Measurements from ENCODE around the gene USP7. TPM values are rescaled to one million over a fixed set of nuclear protein-coding genes. Genes with fewer than 3 reads are reported as not detected.

Gene USP7
- total and polyA plus RNA-seq, 2 donors from 2014 or later: 26.7 to 92.0 TPM

DNA sequence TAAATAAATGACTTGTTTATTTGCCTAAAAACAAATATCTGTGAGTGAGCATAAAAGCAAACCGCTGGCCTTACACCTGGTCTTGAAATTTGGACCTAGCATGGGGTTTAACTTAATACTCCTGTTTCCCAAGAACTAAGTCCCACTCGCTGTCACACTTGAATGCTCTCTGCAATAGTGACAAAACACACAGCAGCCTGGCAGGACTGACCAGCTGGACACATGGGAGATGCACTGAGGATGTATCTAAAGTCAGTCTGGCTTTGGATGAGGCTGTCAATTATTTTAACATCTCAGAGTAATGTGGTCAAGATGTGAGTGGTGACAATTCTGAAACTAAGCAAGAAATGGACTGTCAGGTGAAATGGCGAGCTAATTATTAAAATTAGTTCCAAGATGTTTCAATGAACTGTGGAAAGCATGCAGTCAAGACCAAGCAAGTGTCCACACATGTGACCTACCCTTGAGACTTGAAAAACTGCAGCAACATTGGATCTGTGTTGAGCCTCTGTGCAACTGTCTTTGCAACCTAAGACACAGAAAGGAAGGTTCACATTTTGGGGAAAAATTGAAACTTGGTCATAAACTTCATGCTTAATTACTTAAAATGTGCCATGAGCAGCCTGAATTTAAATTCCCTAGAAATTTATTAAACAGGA lies 64.9 kb downstream of the USP7 start:
- DNase-seq (peak in 1 of 5 donors; percentile 9), FAIRE-seq (no peak)
- no peaks in the 10 kb centered on the region for H3K4me1 ChIP-seq (ENCODE audit: control insufficient read depth in 2 of 3, insufficient read depth in 2 of 3, low read depth in 1 of 3, low read length in 3 of 3)
- H3K9ac ChIP-seq (ENCODE audit: low read length in 3 of 3): no peak overlapping the region
- H3K27ac ChIP-seq (ENCODE audit: low read depth in 2 of 2, low read length in 2 of 2): no peak overlapping the region
- no peaks in the 10 kb centered on the region for H3K27me3 ChIP-seq (ENCODE audit: control insufficient read depth, insufficient read depth, low read length)
- no peak overlapping the region for H3K4me3 ChIP-seq (ENCODE audit: low read length in 3 of 3)
- H3K9me3 ChIP-seq (ENCODE audit: control insufficient read depth in 2 of 3, insufficient read depth in 1 of 3, low read length in 3 of 3): no peaks in the 10 kb centered on the region
- H3K36me3 ChIP-seq (ENCODE audit: control insufficient read depth in 2 of 3, insufficient read depth in 3 of 3, low read length in 3 of 3): peaks cover 26 to 81% (median 69%) of the 10 kb centered on the region in 3 donors
- no peak for TF ChIP-seq CTCF (IDR thresholded peaks at IDR 0.05; ENCODE audit: borderline replicate concordance, extremely low read depth, insufficient read depth)
- intact Hi-C loops (cut with DNase I): loop anchor here (10.0 kb wide), 1 partner anchor 56 kb away; no protein-coding TSS in a partner anchor

GRCh38 chr16:8894736-8895334 lies 68.9 kb downstream of the USP7 start:
- H3K27me3 ChIP-seq (ENCODE audit: control insufficient read depth, insufficient read depth, low read length): no peaks in the 10 kb centered on the region
- FAIRE-seq (no peak), DNase-seq (peak in 1 of 5 donors; percentile 49)
- H3K4me3 ChIP-seq (ENCODE audit: low read length in 3 of 3): no peak overlapping the region
- no peaks in the 10 kb centered on the region for H3K9me3 ChIP-seq (ENCODE audit: control insufficient read depth in 2 of 3, insufficient read depth in 1 of 3, low read length in 3 of 3)
- intact Hi-C loops (cut with DNase I): loop anchor here (10.0 kb wide), 1 partner anchor 60 kb away; no protein-coding TSS in a partner anchor
- H3K36me3 ChIP-seq (ENCODE audit: control insufficient read depth in 2 of 3, insufficient read depth in 3 of 3, low read length in 3 of 3): peaks cover 16 to 84% (median 55%) of the 10 kb centered on the region in 3 donors
- no peak for TF ChIP-seq CTCF (IDR thresholded peaks at IDR 0.05; ENCODE audit: borderline replicate concordance, extremely low read depth, insufficient read depth)
- H3K27ac ChIP-seq (ENCODE audit: low read depth in 2 of 2, low read length in 2 of 2): no peak overlapping the region
- no peaks in the 10 kb centered on the region for H3K4me1 ChIP-seq (ENCODE audit: control insufficient read depth in 2 of 3, insufficient read depth in 2 of 3, low read depth in 1 of 3, low read length in 3 of 3)
- H3K9ac ChIP-seq (ENCODE audit: low read length in 3 of 3): no peak overlapping the region

DNA sequence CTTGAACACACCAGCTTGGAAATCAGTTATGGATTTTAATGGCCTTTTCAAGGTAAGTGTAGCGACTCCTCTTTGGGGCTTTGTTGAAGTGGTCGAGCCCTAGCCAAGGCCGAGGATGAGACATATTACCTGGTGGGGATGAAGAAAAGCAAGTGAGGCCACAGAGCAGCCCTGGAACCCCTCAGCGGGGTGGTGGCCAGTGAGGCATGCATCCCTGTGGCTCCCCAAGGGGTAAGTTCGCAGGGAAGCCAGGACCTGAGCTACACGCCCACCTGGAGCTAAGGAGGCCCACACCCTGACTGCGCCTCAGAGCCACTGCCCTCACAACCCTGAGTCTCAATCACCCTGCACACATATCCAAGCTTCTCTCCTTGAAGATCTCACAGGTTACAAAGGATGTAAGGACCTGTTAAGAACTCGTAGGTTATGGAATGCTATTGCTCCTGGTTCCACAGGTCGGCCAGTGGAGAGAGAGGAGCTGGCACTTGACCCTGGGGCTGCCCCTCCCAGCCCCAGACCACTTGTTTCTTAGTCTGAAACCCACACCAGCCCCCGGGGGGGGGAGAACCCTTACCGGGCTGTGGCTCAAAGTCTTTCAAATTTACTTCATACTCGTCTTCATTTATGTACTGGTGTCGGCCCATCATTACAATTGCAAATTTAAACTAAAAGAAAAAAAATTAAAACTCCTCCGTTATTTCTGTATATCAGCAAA lies 69.6 kb downstream of the USP7 start:
- H3K36me3 ChIP-seq (ENCODE audit: control insufficient read depth in 2 of 3, insufficient read depth in 3 of 3, low read length in 3 of 3): peaks cover 16 to 77% (median 51%) of the 10 kb centered on the region in 3 donors
- no peak overlapping the region for H3K4me3 ChIP-seq (ENCODE audit: low read length in 3 of 3)
- FAIRE-seq (no peak), DNase-seq (peak in 2 of 5 donors; percentile 26 to 34)
- intact Hi-C loops (cut with DNase I): loop anchor here (10.0 kb wide), 1 partner anchor 61 kb away; no protein-coding TSS in a partner anchor
- H3K9me3 ChIP-seq (ENCODE audit: control insufficient read depth in 2 of 3, insufficient read depth in 1 of 3, low read length in 3 of 3): no peaks in the 10 kb centered on the region
- no peak overlapping the region for H3K9ac ChIP-seq (ENCODE audit: low read length in 3 of 3)
- no peak overlapping the region for H3K27ac ChIP-seq (ENCODE audit: low read depth in 2 of 2, low read length in 2 of 2)
- no peaks in the 10 kb centered on the region for H3K4me1 ChIP-seq (ENCODE audit: control insufficient read depth in 2 of 3, insufficient read depth in 2 of 3, low read depth in 1 of 3, low read length in 3 of 3)
- H3K27me3 ChIP-seq (ENCODE audit: control insufficient read depth, insufficient read depth, low read length): no peaks in the 10 kb centered on the region
- no peak for TF ChIP-seq CTCF (IDR thresholded peaks at IDR 0.05; ENCODE audit: borderline replicate concordance, extremely low read depth, insufficient read depth)
